Testis (tissue), 3 donors: Measurements from ENCODE around the gene SCNN1B. TPM values are rescaled to one million over a fixed set of nuclear protein-coding genes. Genes with fewer than 3 reads are reported as not detected.

Experiments
- DNase-seq: peaks from one replicate; pipeline ENCODE4 v3.0.0-alpha.2; 2019
- H3K27ac ChIP-seq, 2 donors: fragments of 200-600 bp; sonication (generic); one replicate each; pipeline ENCODE4 v1.5.1; 2019
- H3K27me3 ChIP-seq: fragments of 200-600 bp; sonication (generic); one replicate; pipeline ENCODE4 v1.5.1; 2019
- H3K36me3 ChIP-seq: fragments of 200-600 bp; sonication (generic); one replicate; pipeline ENCODE4 v1.5.1; 2017; ENCODE audit warnings: low read depth; ENCODE audit errors: missing control alignments
- H3K4me1 ChIP-seq: fragments of 200-600 bp; sonication (generic); one replicate; pipeline ENCODE4 v1.5.1; 2019
- H3K4me3 ChIP-seq, 2 donors: fragments of 200-600 bp; sonication (generic); one replicate each; pipeline ENCODE4 v1.5.1; 2017 to 2019
- H3K9me3 ChIP-seq: fragments of 200-600 bp; sonication (generic); one replicate; pipeline ENCODE4 v1.5.1; 2017
- POLR2A ChIP-seq: fragments of 450-650 bp; IDR thresholded peaks from one replicate; pipeline ENCODE4 v1.6.1; 2017; ENCODE audit warnings: antibody characterized with exemption, mild to moderate bottlenecking, moderate library complexity
- WGBS, 2 donors: methylation state at CpG; one replicate each; pipeline ENCODE4 v1.1.5; 2018; 5-methylcytosine and 5-hydroxymethylcytosine counted together
- intact Hi-C: fragments of 100-400 bp; cut with DNase I; formaldehyde crosslinking; loops from one replicate; pipeline ENCODE4 v1.15.1; 2023; ENCODE audit warnings: low total_unique reads
- polyA plus RNA-seq: library from polyadenylated mRNA; stranded (reverse); fragments of 350-450 nt; fragmentation: Illumina TruSeq; extraction: RNeasy Lipid Tissue Mini Kit (QIAGEN cat#74804); gene quantifications from one replicate; pipeline ENCODE4 v1.2.3, GENCODE V29; 2014; ENCODE audit warnings: low read depth, low replicate concordance; ENCODE audit not compliant: insufficient read depth
- total RNA-seq, 2 donors: library from RNA; depleted of rRNA; stranded (reverse); fragments of >200 nt; gene quantifications; one replicate each; pipeline ENCODE4 v1.2.3, GENCODE V29; 2016
- TF ChIP-seq, protein P1 (sequence below), 3 experiments: fragments of 450-650 bp in 2 of 3; fragments of 200-600 bp in 1 of 3; sonication (generic) in 1 of 3; IDR thresholded peaks; one replicate each; pipeline ENCODE4 v1.5.1; 2016 to 2019; ENCODE audit warnings: antibody characterized with exemption in 3 of 3, mild to moderate bottlenecking in 2 of 3, moderate library complexity in 1 of 3

SCNN1B gene
- total and polyA plus RNA-seq, 3 donors from 2014 or later, result 0.31 to 1.1 (median 0.55) TPM

GRCh38 chr16:23333831-23334456 lies 31.8 kb downstream of the SCNN1B start:
- DNase-seq, result no peak
- no peak overlapping the region for H3K4me3 ChIP-seq
- H3K4me1 ChIP-seq, result no peaks in the 10 kb centered on the region
- no peaks in the 10 kb centered on the region for H3K36me3 ChIP-seq
- intact Hi-C loops, result no loop called here
- WGBS, 2 donors, result 64 to 73% methylated on average over 11 of the region's 11 CpGs
- H3K27ac ChIP-seq, result no peak overlapping the region
- TF ChIP-seq POLR2A, result no peak
- TF ChIP-seq, protein P1, sequence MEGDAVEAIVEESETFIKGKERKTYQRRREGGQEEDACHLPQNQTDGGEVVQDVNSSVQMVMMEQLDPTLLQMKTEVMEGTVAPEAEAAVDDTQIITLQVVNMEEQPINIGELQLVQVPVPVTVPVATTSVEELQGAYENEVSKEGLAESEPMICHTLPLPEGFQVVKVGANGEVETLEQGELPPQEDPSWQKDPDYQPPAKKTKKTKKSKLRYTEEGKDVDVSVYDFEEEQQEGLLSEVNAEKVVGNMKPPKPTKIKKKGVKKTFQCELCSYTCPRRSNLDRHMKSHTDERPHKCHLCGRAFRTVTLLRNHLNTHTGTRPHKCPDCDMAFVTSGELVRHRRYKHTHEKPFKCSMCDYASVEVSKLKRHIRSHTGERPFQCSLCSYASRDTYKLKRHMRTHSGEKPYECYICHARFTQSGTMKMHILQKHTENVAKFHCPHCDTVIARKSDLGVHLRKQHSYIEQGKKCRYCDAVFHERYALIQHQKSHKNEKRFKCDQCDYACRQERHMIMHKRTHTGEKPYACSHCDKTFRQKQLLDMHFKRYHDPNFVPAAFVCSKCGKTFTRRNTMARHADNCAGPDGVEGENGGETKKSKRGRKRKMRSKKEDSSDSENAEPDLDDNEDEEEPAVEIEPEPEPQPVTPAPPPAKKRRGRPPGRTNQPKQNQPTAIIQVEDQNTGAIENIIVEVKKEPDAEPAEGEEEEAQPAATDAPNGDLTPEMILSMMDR (IDR thresholded peaks at IDR 0.05), result no peak
- H3K27me3 ChIP-seq, result no peaks in the 10 kb centered on the region
- H3K9me3 ChIP-seq, result no peaks in the 10 kb centered on the region

GRCh38 chr16:23334457-23334853 lies 32.4 kb downstream of the SCNN1B start:
- no peak overlapping the region for H3K27ac ChIP-seq
- no peaks in the 10 kb centered on the region for H3K9me3 ChIP-seq
- H3K27me3 ChIP-seq, result no peaks in the 10 kb centered on the region
- H3K36me3 ChIP-seq, result no peaks in the 10 kb centered on the region
- no peak for DNase-seq
- no peak for TF ChIP-seq POLR2A
- TF ChIP-seq, protein P1 (IDR thresholded peaks at IDR 0.05), result no peak
- 79 to 85% methylated on average over 3 of the region's 3 CpGs for WGBS, 2 donors
- intact Hi-C loops, result no loop called here
- no peak overlapping the region for H3K4me3 ChIP-seq
- no peaks in the 10 kb centered on the region for H3K4me1 ChIP-seq

DNA sequence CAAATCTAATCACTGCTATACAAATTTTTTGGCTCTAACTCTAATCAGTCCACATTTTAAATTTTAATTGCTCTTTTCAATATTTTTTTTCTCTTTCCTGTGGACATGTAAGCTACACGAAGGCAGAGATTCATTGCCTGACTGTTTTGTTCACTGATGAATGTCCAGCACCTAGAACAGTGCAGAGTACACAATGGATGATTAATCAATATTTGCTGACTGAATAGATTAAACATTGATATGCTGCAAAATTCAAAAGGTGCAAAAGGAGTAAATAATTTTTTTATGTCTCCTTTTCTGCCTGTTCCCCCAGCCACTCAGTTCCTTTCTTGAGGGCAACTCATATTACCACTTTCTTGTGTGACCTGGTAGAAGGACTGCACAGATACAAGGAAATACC lies 32.8 kb downstream of the SCNN1B start:
- H3K27me3 ChIP-seq, result no peaks in the 10 kb centered on the region
- H3K4me1 ChIP-seq, result no peaks in the 10 kb centered on the region
- intact Hi-C loops, result no loop called here
- no peak for DNase-seq
- no peaks in the 10 kb centered on the region for H3K9me3 ChIP-seq
- no peak for TF ChIP-seq POLR2A
- TF ChIP-seq, protein P1 (IDR thresholded peaks at IDR 0.05), result no peak
- WGBS, 2 donors, result 58 to 73% methylated on average over 1 of the region's 1 CpG
- H3K4me3 ChIP-seq, result no peak overlapping the region
- no peaks in the 10 kb centered on the region for H3K36me3 ChIP-seq
- H3K27ac ChIP-seq, result no peak overlapping the region

DNA sequence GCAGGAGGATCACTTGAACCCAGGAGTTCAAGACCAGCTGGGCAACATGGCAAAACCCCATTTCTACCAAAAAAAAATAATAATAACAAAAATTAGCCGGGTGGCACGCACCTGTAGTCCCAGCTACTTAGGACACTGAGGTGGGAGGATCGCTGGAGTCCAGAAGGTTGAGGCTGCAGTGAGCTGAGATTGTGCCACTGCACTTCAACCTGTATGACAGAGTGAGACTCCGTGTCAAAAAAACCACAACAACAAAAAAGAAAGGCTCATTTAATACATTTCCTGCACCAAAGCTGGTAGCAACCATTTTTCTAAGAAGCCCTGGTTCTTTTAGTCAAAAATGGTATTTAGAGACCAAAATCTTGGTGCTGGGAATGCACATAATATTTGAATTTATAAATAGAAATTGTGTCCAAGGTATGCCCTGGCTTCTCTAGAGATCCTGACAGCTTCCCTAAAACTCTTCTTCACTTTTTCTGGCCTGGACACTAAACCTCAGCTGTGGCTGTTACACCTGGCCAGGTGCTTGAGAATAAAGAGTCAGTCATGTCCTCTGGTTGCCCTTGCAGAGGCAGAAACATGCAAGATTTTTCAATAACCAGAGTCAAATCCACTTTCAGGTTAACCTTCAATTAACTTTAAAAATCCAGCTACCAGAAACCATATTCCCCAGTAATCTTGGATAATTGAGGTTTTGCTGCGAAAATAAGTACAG lies 35.9 kb downstream of the SCNN1B start:
- DNase-seq, result no peak
- no peaks in the 10 kb centered on the region for H3K27me3 ChIP-seq
- H3K4me1 ChIP-seq, result no peaks in the 10 kb centered on the region
- WGBS, 2 donors, result 93% methylated on average over 5 of the region's 5 CpGs
- TF ChIP-seq, protein P1 (IDR thresholded peaks at IDR 0.05), result no peak
- TF ChIP-seq POLR2A, result no peak
- no peak overlapping the region for H3K4me3 ChIP-seq
- no peak overlapping the region for H3K27ac ChIP-seq
- intact Hi-C loops, result no loop called here
- no peaks in the 10 kb centered on the region for H3K36me3 ChIP-seq
- no peaks in the 10 kb centered on the region for H3K9me3 ChIP-seq
